ENCODE results near the gene EMSY.

DNA sequence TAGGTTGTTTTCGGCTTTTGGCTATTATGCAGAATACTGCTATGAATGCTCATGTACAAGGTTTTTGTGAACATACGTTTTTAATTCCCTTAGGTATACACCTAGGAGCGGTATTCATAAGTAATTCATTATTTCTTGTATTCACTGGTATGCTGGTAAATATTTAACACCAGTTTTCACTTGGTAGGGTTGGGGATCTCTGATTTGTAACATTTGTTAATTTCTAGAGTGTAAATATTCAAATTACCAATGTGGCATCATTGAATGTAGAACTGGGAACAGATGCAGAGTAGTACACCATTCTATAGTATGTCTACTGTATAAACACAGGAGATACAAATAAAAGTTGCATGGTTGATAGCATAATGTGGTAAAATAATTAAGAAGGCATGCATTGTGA, 47.4 kb upstream of the EMSY start:
- TF ChIP-seq, protein P1, sequence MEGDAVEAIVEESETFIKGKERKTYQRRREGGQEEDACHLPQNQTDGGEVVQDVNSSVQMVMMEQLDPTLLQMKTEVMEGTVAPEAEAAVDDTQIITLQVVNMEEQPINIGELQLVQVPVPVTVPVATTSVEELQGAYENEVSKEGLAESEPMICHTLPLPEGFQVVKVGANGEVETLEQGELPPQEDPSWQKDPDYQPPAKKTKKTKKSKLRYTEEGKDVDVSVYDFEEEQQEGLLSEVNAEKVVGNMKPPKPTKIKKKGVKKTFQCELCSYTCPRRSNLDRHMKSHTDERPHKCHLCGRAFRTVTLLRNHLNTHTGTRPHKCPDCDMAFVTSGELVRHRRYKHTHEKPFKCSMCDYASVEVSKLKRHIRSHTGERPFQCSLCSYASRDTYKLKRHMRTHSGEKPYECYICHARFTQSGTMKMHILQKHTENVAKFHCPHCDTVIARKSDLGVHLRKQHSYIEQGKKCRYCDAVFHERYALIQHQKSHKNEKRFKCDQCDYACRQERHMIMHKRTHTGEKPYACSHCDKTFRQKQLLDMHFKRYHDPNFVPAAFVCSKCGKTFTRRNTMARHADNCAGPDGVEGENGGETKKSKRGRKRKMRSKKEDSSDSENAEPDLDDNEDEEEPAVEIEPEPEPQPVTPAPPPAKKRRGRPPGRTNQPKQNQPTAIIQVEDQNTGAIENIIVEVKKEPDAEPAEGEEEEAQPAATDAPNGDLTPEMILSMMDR (conservative IDR thresholded peaks at IDR 0.05; ENCODE audit: low read depth, low read length) = no peak
- TF ChIP-seq EZH2 (IDR thresholded peaks at IDR 0.05; ENCODE audit: borderline replicate concordance, low read depth, low read length, poor library complexity, severe bottlenecking) = no peak
